IPS-18c (cell line): Measurements from ENCODE around the gene CXCL13.
"Not testable (repeated sequence)": the region's sequence is repeated elsewhere in the genome, so short reads cannot be mapped to it uniquely, and the experiment has no call there.

Experiments used
- H3K4me3 ChIP-seq: 2 replicates; pipeline ENCODE4 v1.7.0; 2013; ENCODE audit warnings: low read depth, mild to moderate bottlenecking, low read length, moderate library complexity; ENCODE audit not compliant: insufficient read depth
- H3K9me3 ChIP-seq: one replicate; pipeline ENCODE4 v1.6.1; 2013; ENCODE audit warnings: mild to moderate bottlenecking, low read length, moderate library complexity; ENCODE audit not compliant: control insufficient read depth, insufficient read depth

Gene CXCL13, protein sequence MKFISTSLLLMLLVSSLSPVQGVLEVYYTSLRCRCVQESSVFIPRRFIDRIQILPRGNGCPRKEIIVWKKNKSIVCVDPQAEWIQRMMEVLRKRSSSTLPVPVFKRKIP

GRCh38 chr4:77605210-77605902 lies at the start of gene CXCL13:
CXCL13 (plus strand) TSS chr4:77605820; CDS start chr4:77605866, 46 bp downstream.
- Histone ChIP-seq H3K9me3 (no peaks in the 10 kb centered on the region), H3K4me3 (no peak within 1 kb of the TSS)

- Histone ChIP-seq H3K9me3 (peaks cover 2% of the 10 kb centered on the region), H3K4me3 (no peak overlapping the region)
Measured at GRCh38 chr4:77560170-77560569, 45.5 kb upstream of the CXCL13 start.

DNA sequence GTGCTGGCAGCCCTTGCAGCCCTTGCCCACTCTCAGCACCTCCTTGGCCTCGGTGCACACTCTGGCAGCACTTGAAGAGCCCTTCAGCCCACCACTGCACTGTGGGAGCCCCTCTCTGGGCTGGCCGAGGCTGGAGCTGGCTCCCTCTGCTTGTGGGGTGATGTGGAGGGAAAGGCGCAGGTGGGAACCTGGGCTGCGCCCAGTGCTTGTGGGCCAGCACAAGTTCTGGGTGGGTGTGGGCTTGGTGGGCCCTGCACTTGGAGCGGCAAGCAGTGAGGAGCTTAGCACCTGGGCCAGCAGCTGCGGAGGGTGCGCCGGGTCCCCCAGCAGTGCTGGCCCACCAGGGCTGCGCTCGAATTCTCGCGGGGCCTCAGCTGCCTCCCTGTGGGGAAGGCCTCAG lies 43.9 kb upstream of the CXCL13 start:
- not testable (repeated sequence) for H3K4me3 ChIP-seq, H3K9me3 ChIP-seq

GRCh38 chr4:77564231-77564630 lies 41.4 kb upstream of the CXCL13 start:
- Histone ChIP-seq H3K4me3 (no peak overlapping the region), H3K9me3 (peaks cover 2% of the 10 kb centered on the region)

DNA sequence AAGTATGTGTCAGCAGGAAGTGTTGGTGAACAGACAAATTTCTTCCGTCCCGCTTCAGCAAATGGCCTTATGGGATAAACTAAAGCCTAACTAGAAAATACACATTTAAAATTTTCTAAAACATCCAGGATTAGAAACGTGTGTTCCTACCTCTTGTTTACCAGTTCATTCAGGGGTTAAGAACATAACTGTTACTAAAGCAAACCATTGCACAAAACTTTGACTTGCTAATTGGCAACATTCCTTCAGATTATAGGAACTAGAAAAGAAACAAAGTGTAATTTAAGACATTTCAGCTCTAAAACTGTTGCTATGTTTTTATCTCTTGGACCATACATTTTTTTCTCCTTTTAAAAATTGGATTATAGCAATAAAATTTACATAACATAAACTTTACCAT lies 39.5 kb upstream of the CXCL13 start:
- peaks cover 2% of the 10 kb centered on the region for H3K9me3 ChIP-seq
- no peak overlapping the region for H3K4me3 ChIP-seq

GRCh38 chr4:77567549-77567948 lies 38.1 kb upstream of the CXCL13 start:
- no peak overlapping the region for H3K4me3 ChIP-seq
- H3K9me3 ChIP-seq, result peaks cover 2% of the 10 kb centered on the region

DNA sequence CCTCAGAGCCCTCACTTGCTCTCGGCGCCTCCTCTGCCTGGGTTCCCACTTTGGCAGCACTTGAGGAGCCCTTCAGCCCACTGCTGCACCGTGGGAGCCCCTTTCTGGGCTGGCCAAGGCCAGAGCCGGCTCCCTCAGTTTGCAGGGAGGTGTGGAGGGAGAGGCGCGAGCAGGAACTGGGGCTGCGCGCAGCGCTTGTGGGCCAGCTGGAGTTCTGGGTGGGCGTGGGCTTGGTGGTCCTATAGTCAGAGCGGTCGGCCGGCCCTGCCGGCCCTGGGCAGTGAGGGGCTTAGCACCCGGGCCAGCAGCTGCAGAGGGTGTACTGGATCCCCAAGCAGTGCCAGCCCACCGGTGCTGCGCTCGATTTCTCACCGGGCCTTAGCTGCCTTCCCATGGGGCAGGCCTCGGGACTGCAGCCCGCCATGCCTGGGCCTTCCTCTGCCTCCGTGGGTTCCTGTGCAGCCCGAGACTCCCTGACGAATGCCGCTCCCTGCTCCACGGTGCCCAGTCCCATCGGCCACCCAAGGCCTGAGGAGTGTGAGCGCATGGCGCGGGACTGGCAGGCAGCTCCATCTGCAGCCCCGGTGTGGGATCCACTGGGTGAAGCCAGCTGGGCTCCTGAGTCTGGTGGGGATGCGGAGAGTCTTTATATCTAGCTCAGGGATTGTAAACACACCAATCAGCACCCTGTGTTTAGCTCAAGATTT lies 35.0 kb upstream of the CXCL13 start:
- H3K9me3 ChIP-seq, H3K4me3 ChIP-seq: not testable (repeated sequence)

- Histone ChIP-seq H3K9me3 (no peaks in the 10 kb centered on the region), H3K4me3 (no peak overlapping the region)
Measured at GRCh38 chr4:77576351-77576750, 29.3 kb upstream of the CXCL13 start.

- Histone ChIP-seq H3K9me3 (no peaks in the 10 kb centered on the region), H3K4me3 (no peak overlapping the region)
Measured at GRCh38 chr4:77578145-77578544, 27.5 kb upstream of the CXCL13 start.

GRCh38 chr4:77579406-77580076 lies 26.1 kb upstream of the CXCL13 start:
- H3K4me3 ChIP-seq, result no peak overlapping the region

DNA sequence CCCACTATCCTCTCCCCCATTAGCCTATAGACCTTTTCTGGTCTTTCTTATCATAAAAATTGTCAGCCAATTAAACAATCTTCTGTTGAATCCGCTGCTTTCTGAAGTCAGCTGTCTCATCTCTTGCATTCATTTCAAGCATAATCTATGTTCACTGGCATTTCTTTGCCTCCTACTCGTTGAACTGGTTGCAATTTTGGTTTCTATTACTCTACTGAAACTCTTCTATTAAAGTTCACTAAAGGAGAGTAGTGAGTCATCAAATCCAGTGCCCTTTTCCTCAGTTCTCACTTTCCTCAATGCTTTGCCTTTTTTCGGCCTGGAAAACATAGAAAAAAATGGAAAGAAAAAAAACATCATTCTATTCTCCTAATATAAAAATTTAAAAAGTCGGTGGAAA lies 23.9 kb upstream of the CXCL13 start:
- no peaks in the 10 kb centered on the region for H3K9me3 ChIP-seq
- no peak overlapping the region for H3K4me3 ChIP-seq

More at GRCh38 chr4:77579406-77580076, 26.1 kb upstream of the CXCL13 start:
- no peaks in the 10 kb centered on the region for H3K9me3 ChIP-seq

GRCh38 chr4:77582156-77582555 lies 23.5 kb upstream of the CXCL13 start:
- H3K9me3 ChIP-seq, result no peaks in the 10 kb centered on the region
- H3K4me3 ChIP-seq, result no peak overlapping the region

DNA sequence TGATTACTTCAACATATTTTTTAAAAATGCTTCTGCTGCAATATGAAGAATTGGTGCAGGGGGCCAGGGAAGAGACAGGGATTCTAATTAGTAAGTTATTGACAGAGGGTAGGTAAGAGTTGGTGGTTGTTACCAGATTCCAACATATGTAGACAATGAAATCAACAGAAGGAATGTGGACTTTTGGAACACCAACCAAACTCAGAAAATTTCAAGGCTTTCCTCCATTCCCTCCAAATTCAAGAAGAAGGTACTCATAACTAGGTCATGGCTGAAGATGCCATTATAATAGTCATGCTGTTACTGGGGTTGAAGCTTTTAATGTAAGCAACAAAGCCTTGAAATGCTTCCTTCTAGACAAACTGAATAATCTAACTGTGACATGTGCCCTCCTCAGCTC lies 22.9 kb upstream of the CXCL13 start:
- Histone ChIP-seq H3K9me3 (no peaks in the 10 kb centered on the region), H3K4me3 (no peak overlapping the region)

- no peak overlapping the region for H3K4me3 ChIP-seq
Measured at GRCh38 chr4:77586951-77587383, 18.7 kb upstream of the CXCL13 start.

DNA sequence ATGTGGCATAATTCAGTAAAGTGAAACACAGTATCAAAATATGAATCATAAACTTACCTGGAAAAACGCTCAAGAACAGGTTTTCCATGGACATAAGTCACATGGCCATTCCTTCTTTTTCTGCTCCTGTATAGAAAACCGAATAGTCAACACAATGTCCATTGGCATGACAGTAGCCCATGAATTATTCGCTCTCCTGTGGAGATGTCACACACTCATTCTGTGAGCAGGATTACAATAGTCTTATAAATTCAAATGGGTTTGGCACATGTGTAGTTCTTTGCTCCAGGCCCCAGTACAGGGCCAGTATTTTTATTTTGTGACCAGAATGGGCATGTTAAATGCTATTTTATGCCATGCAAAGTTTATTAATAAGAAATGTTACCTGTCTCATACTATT lies 15.1 kb upstream of the CXCL13 start:
- H3K4me3 ChIP-seq, result no peak overlapping the region
- H3K9me3 ChIP-seq, result no peaks in the 10 kb centered on the region

More at GRCh38 chr4:77586951-77587383, 18.7 kb upstream of the CXCL13 start:
- no peaks in the 10 kb centered on the region for H3K9me3 ChIP-seq

DNA sequence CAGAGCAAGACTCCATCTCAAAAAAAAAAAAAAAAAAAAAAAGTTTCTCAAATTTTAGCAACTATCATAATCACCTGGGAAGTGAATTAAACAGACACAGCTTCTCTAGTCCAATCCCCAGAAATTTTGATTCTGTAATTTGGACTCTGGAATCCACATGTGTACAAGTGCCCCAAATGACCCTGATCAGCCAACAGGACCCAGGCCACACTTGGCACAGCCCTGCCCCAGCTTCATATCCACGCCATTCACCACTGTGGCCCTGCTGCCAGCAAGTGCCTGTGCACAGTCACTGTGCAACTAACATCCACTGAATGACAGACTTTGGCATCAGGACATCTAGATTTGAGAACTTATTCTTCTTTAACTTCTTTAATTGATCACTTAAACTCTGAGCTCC lies 14.1 kb upstream of the CXCL13 start:
- Histone ChIP-seq H3K4me3 (no peak overlapping the region), H3K9me3 (no peaks in the 10 kb centered on the region)

DNA sequence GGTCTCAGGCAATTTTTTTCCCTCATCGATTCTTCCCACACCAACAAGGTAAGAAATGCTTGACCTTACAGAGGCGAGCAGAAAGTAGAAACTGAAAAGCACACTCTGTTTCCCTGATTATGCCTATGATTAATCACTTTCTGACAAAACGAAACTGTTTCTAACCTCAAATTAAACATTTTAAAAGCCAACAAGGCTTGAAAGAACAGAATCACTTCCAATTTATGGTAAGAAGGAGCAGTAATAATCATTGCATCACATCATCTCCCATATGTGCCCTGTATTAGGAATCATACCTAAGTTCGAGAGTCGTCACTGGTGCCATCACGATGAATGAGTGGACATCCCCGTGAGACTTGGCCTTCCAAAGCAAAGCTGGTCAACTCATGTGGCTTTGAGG lies 12.5 kb upstream of the CXCL13 start:
- Histone ChIP-seq H3K9me3 (no peaks in the 10 kb centered on the region), H3K4me3 (no peak overlapping the region)

DNA sequence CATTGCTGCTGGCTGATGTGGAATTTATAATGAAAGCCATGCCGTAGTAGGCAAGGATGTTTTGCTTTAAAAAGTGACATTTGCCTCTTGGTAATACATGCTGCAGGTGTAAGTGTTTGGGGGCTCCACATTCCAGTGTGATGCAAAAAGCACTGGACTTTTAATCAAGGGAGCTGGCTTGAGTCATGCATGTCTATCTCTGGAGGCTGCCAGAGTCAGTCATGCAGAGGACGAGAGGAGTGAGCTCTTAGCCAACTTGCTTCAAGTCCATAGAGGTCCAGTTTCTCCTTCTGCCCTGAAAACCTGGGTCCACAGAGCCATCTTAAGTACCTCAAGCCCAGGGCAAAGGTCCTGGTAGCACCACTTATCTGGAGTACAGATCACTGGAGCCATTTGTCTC lies 11.6 kb upstream of the CXCL13 start:
- no peak overlapping the region for H3K4me3 ChIP-seq
- H3K9me3 ChIP-seq, result no peaks in the 10 kb centered on the region
